Jurkat, Clone E6-1 (cell line): ENCODE measurements around the gene ALK. TPM values are rescaled to one million over a fixed set of nuclear protein-coding genes. Genes with fewer than 3 reads are reported as not detected.
A peak's percentile ranks its signal among the peaks of the same experiment; 100 is the strongest.

Experiments used
- DNase-seq: peaks from one replicate; pipeline ENCODE4 v3.0.0-alpha.2; 2011; ENCODE audit warnings: low read depth, low spot score
- H3K4me3 ChIP-seq: 2 replicates; pipeline ENCODE4 v1.5.1; 2011; ENCODE audit warnings: mild to moderate bottlenecking, low read length, control low read depth, moderate library complexity
- polyA plus RNA-seq: library from polyadenylated mRNA; unstranded; fragments of >200 nt; gene quantifications from one replicate; pipeline ENCODE4 v1.2.1, GENCODE V29; 2012; ENCODE audit warnings: missing spikeins; ENCODE audit not compliant: insufficient read length, insufficient read depth

The ALK gene
- not detected for polyA plus RNA-seq

GRCh38 chr2:29921560-29921915, at the start of gene ALK:
ALK (minus strand) TSS chr2:29921586; CDS start chr2:29920659, 927 bp downstream.
- DNase-seq = peak; percentile 71
- peak within 1 kb of the TSS; percentile 11; the same call in 1 of the 2 replicates for H3K4me3 ChIP-seq

- no peak overlapping the region for H3K4me3 ChIP-seq
Observed at GRCh38 chr2:29966266-29966665, 44.9 kb upstream of the ALK start.

GRCh38 chr2:29963972-29964570, 42.7 kb upstream of the ALK start:
- H3K4me3 ChIP-seq = no peak overlapping the region
- DNase-seq = no peak

More at GRCh38 chr2:29966266-29966665, 44.9 kb upstream of the ALK start:
- DNase-seq = no peak

GRCh38 chr2:29962922-29963321, 41.5 kb upstream of the ALK start:
- no peak overlapping the region for H3K4me3 ChIP-seq
- DNase-seq = no peak

- no peak overlapping the region for H3K4me3 ChIP-seq
- no peak for DNase-seq
Observed at GRCh38 chr2:29954316-29954715, 32.9 kb upstream of the ALK start.

- DNase-seq = no peak
- no peak overlapping the region for H3K4me3 ChIP-seq
Observed at GRCh38 chr2:29952973-29953372, 31.6 kb upstream of the ALK start.

- H3K4me3 ChIP-seq = no peak overlapping the region
- no peak for DNase-seq
Observed at GRCh38 chr2:29951576-29951975, 30.2 kb upstream of the ALK start.

- DNase-seq = no peak
- no peak overlapping the region for H3K4me3 ChIP-seq
Observed at GRCh38 chr2:29950481-29950880, 29.1 kb upstream of the ALK start.

GRCh38 chr2:29949042-29949441, 27.7 kb upstream of the ALK start:
- no peak for DNase-seq
- H3K4me3 ChIP-seq = no peak overlapping the region

GRCh38 chr2:29946505-29946904, 25.1 kb upstream of the ALK start:
- no peak for DNase-seq
- no peak overlapping the region for H3K4me3 ChIP-seq

GRCh38 chr2:29942711-29943110, 21.3 kb upstream of the ALK start:
- no peak overlapping the region for H3K4me3 ChIP-seq
- DNase-seq = no peak

GRCh38 chr2:29940706-29941105, 19.3 kb upstream of the ALK start:
- H3K4me3 ChIP-seq = no peak overlapping the region
- no peak for DNase-seq

- DNase-seq = no peak
- H3K4me3 ChIP-seq = no peak overlapping the region
Observed at GRCh38 chr2:29936020-29936419, 14.6 kb upstream of the ALK start.

GRCh38 chr2:29931818-29932217, 10.4 kb upstream of the ALK start:
- no peak overlapping the region for H3K4me3 ChIP-seq
- DNase-seq = no peak

GRCh38 chr2:29923110-29923721, 1.8 kb upstream of the ALK start:
- no peak overlapping the region for H3K4me3 ChIP-seq
- DNase-seq = peak; percentile 21

GRCh38 chr2:29922605-29923004, 1.2 kb upstream of the ALK start:
- no peak for DNase-seq
- no peak overlapping the region for H3K4me3 ChIP-seq

GRCh38 chr2:29920631-29921559, 491 bp downstream of the ALK start:
- peak overlapping the region; percentile 11; the same call in 1 of the 2 replicates for H3K4me3 ChIP-seq
- no peak for DNase-seq

- no peak overlapping the region for H3K4me3 ChIP-seq
- no peak for DNase-seq
Observed at GRCh38 chr2:29920130-29920577, 1.2 kb downstream of the ALK start.

- no peak overlapping the region for H3K4me3 ChIP-seq
Observed at GRCh38 chr2:29918941-29919340, 2.4 kb downstream of the ALK start.

GRCh38 chr2:29917781-29918180, 3.6 kb downstream of the ALK start:
- no peak overlapping the region for H3K4me3 ChIP-seq
- DNase-seq = no peak

More at GRCh38 chr2:29918941-29919340, 2.4 kb downstream of the ALK start:
- DNase-seq = no peak
